Neuronal stem cell (in vitro differentiated cells): ENCODE results near the gene AMIGO3.

Experiments
- DNase-seq: peaks from one replicate; pipeline ENCODE4 v3.0.0-alpha.2; 2013; ENCODE audit warnings: low spot score
- H2AFZ ChIP-seq: one replicate; pipeline ENCODE4 v1.6.1; 2013; ENCODE audit warnings: mild to moderate bottlenecking, low read length, inconsistent platforms
- H2AK5ac ChIP-seq: 2 replicates; pipeline ENCODE4 v1.6.1; 2013; ENCODE audit warnings: low read depth, mild to moderate bottlenecking, inconsistent platforms, low read length, moderate library complexity, mixed read lengths
- H2BK120ac ChIP-seq: 2 replicates; pipeline ENCODE4 v1.6.1; 2013; ENCODE audit warnings: low read depth, mild to moderate bottlenecking, inconsistent platforms, low read length, moderate library complexity, mixed read lengths
- H2BK12ac ChIP-seq: one replicate; pipeline ENCODE4 v1.6.1; 2013; ENCODE audit warnings: low read length, inconsistent platforms
- H2BK15ac ChIP-seq: 2 replicates; pipeline ENCODE4 v1.6.1; 2013; ENCODE audit warnings: mild to moderate bottlenecking, low read length, inconsistent platforms, mixed read lengths
- H2BK5ac ChIP-seq: one replicate; pipeline ENCODE4 v1.6.1; 2013; ENCODE audit warnings: inconsistent platforms, mild to moderate bottlenecking, low read length, moderate library complexity
- H3K14ac ChIP-seq: one replicate; pipeline ENCODE4 v1.6.1; 2013; ENCODE audit warnings: low read length, inconsistent platforms
- H3K18ac ChIP-seq: 2 replicates; pipeline ENCODE4 v1.6.1; 2013; ENCODE audit warnings: low read length, inconsistent platforms
- H3K23ac ChIP-seq: 2 replicates; pipeline ENCODE4 v1.6.1; 2013; ENCODE audit warnings: low read depth, mild to moderate bottlenecking, mixed read lengths, low read length, inconsistent platforms; ENCODE audit not compliant: poor library complexity
- H3K27ac ChIP-seq: replicated peaks from 3 replicates; pipeline ENCODE4 v1.5.1; 2013; ENCODE audit warnings: low read length, inconsistent platforms
- H3K27me3 ChIP-seq, 3 experiments: 2 replicates each; pipeline ENCODE4 v1.6.1; 2013; ENCODE audit warnings: low read length in 3 of 3, mild to moderate bottlenecking in 2 of 3, inconsistent platforms in 1 of 3, low read depth in 1 of 3, mixed read lengths in 1 of 3, moderate library complexity in 1 of 3; ENCODE audit not compliant: control insufficient read depth in 3 of 3, insufficient read depth in 3 of 3
- H3K36me3 ChIP-seq, 2 donors: replicated peaks in 1 of 2; 2 replicates each; pipeline ENCODE4 v1.6.1; 2013; ENCODE audit warnings: low read length in 2 of 2; ENCODE audit not compliant: control insufficient read depth in 2 of 2, insufficient read depth in 2 of 2
- H3K4ac ChIP-seq: 2 replicates; pipeline ENCODE4 v1.6.1; 2013; ENCODE audit warnings: inconsistent platforms, mild to moderate bottlenecking, low read length, moderate library complexity
- H3K4me1 ChIP-seq, 2 donors: 1 replicate in 1 of 2; 2 replicates in 1 of 2; pipeline ENCODE4 v1.6.1; 2013; ENCODE audit warnings: low read length in 2 of 2, low read depth in 1 of 2; ENCODE audit not compliant: control insufficient read depth in 2 of 2, insufficient read depth in 1 of 2
- H3K4me2 ChIP-seq: one replicate; pipeline ENCODE4 v1.6.1; 2013; ENCODE audit warnings: mild to moderate bottlenecking, low read length, inconsistent platforms; ENCODE audit not compliant: insufficient read depth, poor library complexity, severe bottlenecking
- H3K4me3 ChIP-seq, 2 donors: 2 replicates each; pipeline ENCODE4 v1.5.1; 2013; ENCODE audit warnings: low read length in 2 of 2, mild to moderate bottlenecking in 2 of 2, inconsistent platforms in 1 of 2, moderate library complexity in 1 of 2
- H3K79me1 ChIP-seq: one replicate; pipeline ENCODE4 v1.6.1; 2013; ENCODE audit warnings: low read depth, mild to moderate bottlenecking, inconsistent platforms, low read length, moderate library complexity
- H3K9ac ChIP-seq: one replicate; pipeline ENCODE4 v1.6.1; 2013; ENCODE audit warnings: mild to moderate bottlenecking, low read depth, low read length, inconsistent platforms; ENCODE audit not compliant: poor library complexity
- H3K9me3 ChIP-seq, 2 donors: replicated peaks in 1 of 2; 2 replicates each; pipeline versions ENCODE3 to v1.6.1; 2013; ENCODE audit warnings: low read length in 2 of 2, mild to moderate bottlenecking in 2 of 2, inconsistent platforms in 1 of 2, low read depth in 1 of 2, mixed read lengths in 1 of 2, moderate library complexity in 1 of 2; ENCODE audit not compliant: control insufficient read depth in 2 of 2, insufficient read depth in 1 of 2
- H4K8ac ChIP-seq: one replicate; pipeline ENCODE4 v1.6.1; 2013; ENCODE audit warnings: low read depth, mild to moderate bottlenecking, inconsistent platforms, low read length, moderate library complexity
- H4K91ac ChIP-seq: one replicate; pipeline ENCODE4 v1.6.1; 2013; ENCODE audit warnings: low read length, low read depth, mild to moderate bottlenecking, inconsistent platforms; ENCODE audit not compliant: poor library complexity
- WGBS, 2 donors: extraction: QIAGEN DNeasy Blood & Tissue Kit; methylation state at CpG; one replicate each; pipeline ENCODE4 v1.1.7; 2013; ENCODE audit warnings: missing lambda C conversion rate in 2 of 2, mixed read lengths in 1 of 2; ENCODE audit not compliant: insufficient read length in 2 of 2, insufficient replicate concordance in 1 of 2; ENCODE audit errors: extremely low coverage in 2 of 2; 5-methylcytosine and 5-hydroxymethylcytosine counted together

The AMIGO3 gene

GRCh38 chr3:49671291-49672288 lies 47.9 kb downstream of the AMIGO3 start:
- H3K18ac ChIP-seq: no peak overlapping the region
- no peak overlapping the region for H3K23ac ChIP-seq
- H2BK5ac ChIP-seq: no peak overlapping the region
- no peak overlapping the region for H3K4me3 ChIP-seq
- H3K9ac ChIP-seq: no peak overlapping the region
- H2BK120ac ChIP-seq: no peak overlapping the region
- no peak overlapping the region for H3K27ac ChIP-seq
- no peak overlapping the region for H2BK12ac ChIP-seq
- H3K4me1 ChIP-seq: peaks cover 9 to 10% of the 10 kb centered on the region in 2 donors
- WGBS, 2 donors: no CpG with 5 or more reads among the region's 11 CpGs
- no peak overlapping the region for H3K4ac ChIP-seq
- no peak overlapping the region for H4K91ac ChIP-seq
- H3K27me3 ChIP-seq: no peaks in the 10 kb centered on the region
- H3K36me3 ChIP-seq: peaks cover 5 to 15% of the 10 kb centered on the region in 2 donors
- no peak overlapping the region for H2AFZ ChIP-seq
- DNase-seq: peak; percentile 64
- no peak overlapping the region for H4K8ac ChIP-seq
- no peak overlapping the region for H3K14ac ChIP-seq
- peaks cover 4% of the 10 kb centered on the region for H3K79me1 ChIP-seq
- no peak overlapping the region for H2BK15ac ChIP-seq
- H2AK5ac ChIP-seq: no peak overlapping the region
- H3K9me3 ChIP-seq: no peaks in the 10 kb centered on the region
- H3K4me2 ChIP-seq: no peak overlapping the region

GRCh38 chr3:49670940-49671290 lies 48.6 kb downstream of the AMIGO3 start:
- no peak for DNase-seq
- no peak overlapping the region for H2BK12ac ChIP-seq
- no peak overlapping the region for H4K8ac ChIP-seq
- H3K18ac ChIP-seq: no peak overlapping the region
- no peak overlapping the region for H2BK5ac ChIP-seq
- H2AFZ ChIP-seq: no peak overlapping the region
- H3K36me3 ChIP-seq: peaks cover 2 to 8% of the 10 kb centered on the region in 2 donors
- H3K27me3 ChIP-seq: no peaks in the 10 kb centered on the region
- no peak overlapping the region for H3K9ac ChIP-seq
- no peak overlapping the region for H3K27ac ChIP-seq
- WGBS, 2 donors: no CpG with 5 or more reads among the region's 6 CpGs
- no peak overlapping the region for H3K4ac ChIP-seq
- H3K23ac ChIP-seq: no peak overlapping the region
- no peak overlapping the region for H3K14ac ChIP-seq
- no peak overlapping the region for H3K4me2 ChIP-seq
- no peak overlapping the region for H2BK15ac ChIP-seq
- H3K9me3 ChIP-seq: no peaks in the 10 kb centered on the region
- H3K4me3 ChIP-seq: no peak overlapping the region
- no peak overlapping the region for H2BK120ac ChIP-seq
- H3K4me1 ChIP-seq: peaks cover 9 to 10% of the 10 kb centered on the region in 2 donors
- H2AK5ac ChIP-seq: no peak overlapping the region
- no peak overlapping the region for H4K91ac ChIP-seq
- peaks cover 4% of the 10 kb centered on the region for H3K79me1 ChIP-seq

- H2AFZ ChIP-seq: no peak overlapping the region
- no peak overlapping the region for H2AK5ac ChIP-seq
- H3K27ac ChIP-seq: no peak overlapping the region
- no peak overlapping the region for H2BK120ac ChIP-seq
- H4K8ac ChIP-seq: no peak overlapping the region
- H3K36me3 ChIP-seq: no peaks in the 10 kb centered on the region
- no peaks in the 10 kb centered on the region for H3K27me3 ChIP-seq
- no peaks in the 10 kb centered on the region for H3K9me3 ChIP-seq
- no peak overlapping the region for H3K14ac ChIP-seq
- WGBS, 2 donors: no CpG with 5 or more reads among the region's 3 CpGs
- H2BK5ac ChIP-seq: no peak overlapping the region
- no peak overlapping the region for H2BK15ac ChIP-seq
- H3K9ac ChIP-seq: no peak overlapping the region
- no peak overlapping the region for H3K4me3 ChIP-seq
- H3K18ac ChIP-seq: no peak overlapping the region
- H4K91ac ChIP-seq: no peak overlapping the region
- H2BK12ac ChIP-seq: no peak overlapping the region
- H3K4me2 ChIP-seq: no peak overlapping the region
- DNase-seq: no peak
- no peak overlapping the region for H3K23ac ChIP-seq
- peaks cover 2 to 4% of the 10 kb centered on the region in 2 donors for H3K4me1 ChIP-seq
- H3K4ac ChIP-seq: no peak overlapping the region
- peaks cover 4% of the 10 kb centered on the region for H3K79me1 ChIP-seq
Measured at GRCh38 chr3:49669352-49669751, 50.1 kb downstream of the AMIGO3 start.

GRCh38 chr3:49668861-49669260 lies 50.6 kb downstream of the AMIGO3 start:
- no peak overlapping the region for H3K27ac ChIP-seq
- no peak overlapping the region for H2AK5ac ChIP-seq
- no peak overlapping the region for H4K8ac ChIP-seq
- H3K4me3 ChIP-seq: no peak overlapping the region
- no peak overlapping the region for H3K23ac ChIP-seq
- H3K9me3 ChIP-seq: no peaks in the 10 kb centered on the region
- no peak overlapping the region for H2BK120ac ChIP-seq
- H3K14ac ChIP-seq: no peak overlapping the region
- H2BK5ac ChIP-seq: no peak overlapping the region
- no peak overlapping the region for H2BK15ac ChIP-seq
- H3K79me1 ChIP-seq: peaks cover 4% of the 10 kb centered on the region
- no peak for DNase-seq
- H4K91ac ChIP-seq: no peak overlapping the region
- H3K9ac ChIP-seq: no peak overlapping the region
- H3K4ac ChIP-seq: no peak overlapping the region
- no peak overlapping the region for H2BK12ac ChIP-seq
- H3K4me1 ChIP-seq: peaks cover 2 to 4% of the 10 kb centered on the region in 2 donors
- H3K27me3 ChIP-seq: no peaks in the 10 kb centered on the region
- WGBS, 2 donors: no CpG with 5 or more reads among the region's 5 CpGs
- H3K4me2 ChIP-seq: no peak overlapping the region
- no peaks in the 10 kb centered on the region for H3K36me3 ChIP-seq
- no peak overlapping the region for H3K18ac ChIP-seq
- H2AFZ ChIP-seq: no peak overlapping the region
